H1 (cell line): ENCODE results near the gene NEGR1. TPM values are rescaled to one million over a fixed set of nuclear protein-coding genes. Genes with fewer than 3 reads are reported as not detected.

Experiments used
- CHD2 ChIP-seq: IDR thresholded peaks from 2 replicates; pipeline ENCODE4 v1.6.1; 2012; ENCODE audit warnings: low read length, improper control_type of control experiment
- CHD7 ChIP-seq: fragments of 300-600 bp; sonication (generic); IDR thresholded peaks from 2 replicates; pipeline ENCODE4 v1.7.1; 2012; ENCODE audit warnings: low read length, moderate library complexity, mild to moderate bottlenecking, inconsistent platforms; ENCODE audit not compliant: insufficient replicate concordance
- FOSL1 ChIP-seq: IDR thresholded peaks from 2 replicates; pipeline ENCODE4 v1.6.1; 2011; ENCODE audit warnings: mild to moderate bottlenecking, low read depth, low read length, moderate library complexity; ENCODE audit not compliant: insufficient read depth
- KDM4A ChIP-seq: IDR thresholded peaks from one replicate; pipeline ENCODE4 v1.7.1; 2012; ENCODE audit warnings: low read depth, mild to moderate bottlenecking, moderate library complexity, low read length, inconsistent platforms; ENCODE audit not compliant: severe bottlenecking
- MAFK ChIP-seq: IDR thresholded peaks from 2 replicates; pipeline ENCODE4 v1.6.1; 2012; ENCODE audit warnings: low read depth, mild to moderate bottlenecking, improper control_type of control experiment, low read length
- RAD21 ChIP-seq, 2 experiments: IDR thresholded peaks in 1 of 2; conservative IDR thresholded peaks in 1 of 2; 2 replicates each; pipeline ENCODE4 v1.6.1; 2011; ENCODE audit warnings: low read depth in 2 of 2, low read length in 2 of 2, improper control_type of control experiment in 1 of 2, inconsistent platforms in 1 of 2, mild to moderate bottlenecking in 1 of 2, moderate library complexity in 1 of 2
- SAP30 ChIP-seq: fragments of 300-600 bp; sonication (generic); IDR thresholded peaks from 2 replicates; pipeline ENCODE4 v1.7.1; 2012; ENCODE audit warnings: low read length, moderate library complexity, mild to moderate bottlenecking, inconsistent platforms; ENCODE audit not compliant: insufficient read depth, insufficient replicate concordance
- polyA plus RNA-seq, 7 experiments: library from polyadenylated mRNA; depleted of rRNA in 3 of 7; stranded (reverse) in 5 of 7; unstranded in 2 of 7; fragments of >200 nt in 5 of 7; fragments of 200-250 nt in 2 of 7; gene quantifications; 1 replicate in 5 of 7; 2 replicates in 1 of 7; 4 replicates in 1 of 7; pipeline versions ENCODE4 v1.2.1 to v1.2.3, GENCODE V29; 2011 to 2013; ENCODE audit warnings: missing spikeins in 2 of 7, mixed read lengths in 2 of 7
- total RNA-seq: library from RNA; stranded (reverse); fragmentation: NEBNext Ultra II Directional; extraction: Animal tissue kit (Norgen Biotek cat#: 25700); gene quantifications from 2 replicates; pipeline ENCODE4 v1.2.1, GENCODE V29; 2021

Gene NEGR1
- total and polyA plus RNA-seq, 2 of the 8 experiments (the other 6 are each of a cell fraction or from before 2014, with no cell fraction given): 0.71 to 1.3 TPM

DNA sequence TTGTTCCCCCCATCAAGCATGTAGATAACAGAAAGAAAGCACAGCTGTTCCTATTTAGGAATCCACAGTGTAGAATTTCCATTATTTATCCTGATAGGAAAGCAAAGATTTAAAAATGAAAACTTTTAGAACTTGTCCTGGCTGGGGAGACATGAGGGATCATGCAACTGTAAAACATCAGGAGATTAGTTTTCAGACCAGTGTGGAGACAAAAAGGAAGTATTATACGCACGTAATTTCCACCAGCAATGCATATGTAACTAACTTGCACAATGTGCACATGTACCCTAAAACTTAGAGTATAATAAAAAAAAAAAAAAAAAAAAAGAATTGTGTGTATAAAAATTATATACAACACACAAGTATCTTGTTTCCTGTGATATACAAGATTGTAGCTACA lies 172.4 kb downstream of the NEGR1 start (continued):
- TF ChIP-seq SAP30 (no peak), FOSL1 (no peak), CHD2 (no peak), RAD21 (IDR thresholded peaks at IDR 0.05 in 1 of 2, conservative IDR thresholded peaks at IDR 0.05 in 1 of 2; ENCODE audit: low read depth in 2 of 2, low read length in 2 of 2) (no peak), CHD7 (no peak), KDM4A (no peak), MAFK (no peak)
